ENCODE measurements around the gene RASAL2.

RASAL2 gene

DNA sequence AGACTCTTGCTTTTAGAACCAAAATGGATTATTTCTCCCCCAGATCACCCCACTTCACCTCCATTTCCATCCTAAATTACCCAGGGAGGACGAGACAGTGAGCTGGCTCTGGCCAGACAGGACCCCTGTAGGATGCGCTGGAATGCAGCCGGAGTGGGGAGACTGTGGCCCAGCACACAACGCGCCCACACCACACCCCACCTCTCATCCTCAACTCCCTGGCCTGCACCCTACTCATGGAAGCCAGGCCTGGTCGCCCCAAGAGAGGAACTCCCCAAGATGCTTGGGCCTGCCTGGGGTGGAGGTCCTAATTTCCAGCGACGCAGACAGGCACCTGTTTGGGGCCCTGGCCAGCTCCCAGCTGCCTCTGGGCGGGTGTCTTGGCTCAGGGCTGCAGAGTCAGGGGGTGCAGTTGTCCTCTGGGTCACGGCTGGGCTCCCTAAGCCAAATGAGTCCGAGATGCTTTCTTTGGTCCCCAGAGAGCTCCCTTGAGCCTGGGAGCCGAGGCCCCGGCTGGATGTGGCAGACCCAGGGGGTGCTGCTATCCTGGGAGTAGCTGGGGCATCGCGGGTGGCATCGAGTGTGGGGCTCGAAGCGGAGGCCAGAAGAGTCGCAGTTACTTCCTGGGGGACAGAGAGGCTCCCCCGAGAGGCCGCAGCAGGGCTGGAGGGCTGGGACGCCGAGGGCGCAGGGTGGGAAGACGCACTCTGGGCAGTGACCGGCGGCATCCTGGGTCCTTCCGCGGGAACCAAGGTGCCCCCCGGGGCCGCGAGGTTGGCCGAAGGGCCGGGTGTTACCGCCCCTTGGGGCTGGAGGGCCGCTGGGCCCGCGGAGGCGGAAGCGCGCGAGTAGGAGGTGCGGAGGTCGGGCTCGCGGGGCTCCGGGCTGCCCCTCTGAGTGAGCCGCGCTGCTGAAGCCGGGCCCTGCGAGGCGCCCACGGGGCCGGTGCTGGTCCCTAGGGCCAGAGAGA lies 392.5 kb downstream of the RASAL2 start:
- FAIRE-seq (no peak), DNase-seq (ENCODE audit: low spot score) (no peak)

DNA sequence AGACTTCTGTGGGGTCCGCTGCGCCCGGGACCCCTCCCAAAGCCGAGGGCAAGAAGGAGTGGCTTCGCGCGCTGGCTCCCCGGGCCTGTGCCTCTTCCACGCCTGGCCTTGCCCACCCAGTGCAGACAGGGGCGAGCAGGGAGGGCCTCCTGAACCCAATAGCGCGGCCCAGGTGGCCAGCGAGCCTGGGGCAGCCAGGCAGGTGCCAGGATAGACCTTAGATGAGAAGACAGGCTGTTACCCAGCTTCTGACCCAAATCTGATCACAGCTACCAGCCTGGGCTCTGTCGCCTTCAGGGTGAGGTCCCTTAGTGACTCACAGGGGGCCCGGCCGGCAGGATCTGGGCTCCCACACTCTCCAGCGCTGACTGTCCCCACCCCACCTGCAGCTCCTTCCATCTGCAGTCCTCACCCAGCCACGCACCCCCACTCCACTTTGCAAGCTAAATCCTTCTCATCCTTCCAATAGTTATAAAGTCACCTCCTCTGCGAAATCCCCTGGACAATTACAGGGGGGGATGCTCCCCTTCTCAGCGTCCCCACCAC lies 393.2 kb downstream of the RASAL2 start:
- FAIRE-seq, result no peak

DNA sequence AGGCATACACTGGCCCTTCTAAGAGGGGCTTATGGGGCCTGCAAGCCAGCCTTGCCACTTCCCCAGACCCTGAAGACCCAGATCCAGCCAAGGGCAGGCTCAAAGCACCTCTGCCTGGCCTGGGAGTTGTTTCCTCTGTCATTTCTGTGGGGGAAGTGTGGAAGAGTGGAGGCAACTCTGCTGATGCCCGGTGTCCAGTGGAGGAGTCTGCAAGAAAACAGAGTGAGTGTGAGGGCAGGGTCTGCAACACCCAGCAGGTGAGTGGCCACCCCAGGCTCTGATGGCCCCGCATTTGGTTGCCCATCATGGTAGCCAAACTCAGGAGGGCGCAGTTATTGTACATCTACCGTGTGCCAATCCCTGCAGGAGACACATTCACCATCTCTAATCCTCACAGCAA lies 394.5 kb downstream of the RASAL2 start:
- no peak for DNase-seq (ENCODE audit: low spot score)
- FAIRE-seq, result no peak

More for the DNA sequence above, 393.2 kb downstream of the RASAL2 start:
- DNase-seq (ENCODE audit: low spot score), result no peak

DNA sequence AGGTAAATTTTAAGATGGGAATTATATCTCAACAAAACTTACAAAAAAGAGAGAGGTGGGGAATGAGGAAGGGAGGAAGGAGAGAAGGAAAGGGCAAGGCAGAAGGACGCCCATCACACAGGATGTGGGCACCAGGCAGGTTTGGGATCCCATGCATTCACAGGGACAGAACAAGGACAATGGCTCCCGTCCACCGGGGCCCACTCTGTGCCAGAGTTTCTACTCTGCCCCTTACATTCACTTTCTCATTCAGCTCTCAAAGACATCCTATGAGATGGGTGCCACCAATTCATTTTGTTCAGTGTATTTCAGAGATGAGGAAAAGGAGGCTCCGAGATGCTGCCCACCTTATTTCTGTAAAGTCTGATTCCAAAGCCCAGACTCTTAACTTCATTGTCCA lies 395.5 kb downstream of the RASAL2 start:
- DNase-seq (ENCODE audit: low spot score), result no peak

DNA sequence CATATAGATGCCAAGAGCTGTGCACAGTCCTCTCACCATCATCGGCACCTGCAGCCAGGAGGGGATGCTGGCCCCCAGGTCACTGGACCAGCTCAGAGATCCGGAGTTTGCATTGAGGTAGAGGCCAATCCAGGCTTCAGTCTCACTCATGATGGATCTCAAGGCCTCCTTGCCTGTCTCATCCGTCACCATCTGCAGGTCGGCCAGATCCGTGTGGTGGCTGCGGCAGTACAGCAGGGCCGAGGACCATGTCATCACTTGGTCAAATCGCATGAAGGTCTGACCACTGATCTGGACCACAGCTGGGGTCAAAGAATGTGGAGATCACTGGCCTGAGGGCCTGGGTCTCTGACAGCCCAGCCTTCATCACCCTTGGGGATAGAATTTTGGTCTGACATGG lies 396.2 kb downstream of the RASAL2 start:
- FAIRE-seq, result no peak
- DNase-seq (ENCODE audit: low spot score), result no peak

More for the DNA sequence above, 395.5 kb downstream of the RASAL2 start:
- FAIRE-seq, result no peak

DNA sequence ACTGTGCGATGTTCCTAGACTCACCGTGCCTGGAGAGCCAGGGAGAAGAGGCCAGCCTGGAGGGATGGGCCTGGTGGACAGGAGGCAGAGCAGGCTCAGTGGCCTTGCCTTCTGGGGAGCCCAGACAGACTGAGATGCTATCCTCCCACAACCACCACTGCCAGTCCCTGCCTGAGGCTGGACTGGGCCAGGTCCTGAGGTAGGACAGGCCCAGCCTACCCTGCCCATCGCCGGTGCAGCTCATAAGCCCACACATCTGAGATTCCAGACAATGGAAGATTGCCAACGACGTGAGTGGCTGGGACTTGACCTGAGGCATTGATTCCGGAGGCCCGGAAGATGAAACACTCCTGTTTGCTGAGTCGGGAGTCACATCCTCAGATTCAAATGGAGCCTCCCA lies 397.1 kb downstream of the RASAL2 start:
- FAIRE-seq (no peak), DNase-seq (ENCODE audit: low spot score) (no peak)

DNA sequence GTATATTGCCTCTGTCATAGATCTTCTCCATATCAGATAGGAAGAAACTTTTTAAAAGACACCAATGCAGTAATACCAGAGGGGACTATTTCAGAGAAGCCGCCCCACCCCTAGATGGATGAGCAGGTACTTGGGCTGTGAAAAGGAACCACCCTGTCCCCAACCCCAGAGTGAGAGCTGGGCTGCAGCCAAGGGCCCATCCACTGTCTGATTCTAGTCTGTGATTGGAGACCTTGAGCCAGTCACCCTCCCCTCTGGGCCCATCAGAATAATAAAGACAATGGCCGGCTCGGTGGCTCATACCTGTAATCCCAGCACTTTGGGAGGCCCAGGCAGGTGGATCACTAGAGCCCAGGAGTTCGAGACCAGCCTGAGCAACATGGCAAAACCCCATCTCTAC lies 397.8 kb downstream of the RASAL2 start:
- no peak for FAIRE-seq
- DNase-seq (ENCODE audit: low spot score), result no peak

DNA sequence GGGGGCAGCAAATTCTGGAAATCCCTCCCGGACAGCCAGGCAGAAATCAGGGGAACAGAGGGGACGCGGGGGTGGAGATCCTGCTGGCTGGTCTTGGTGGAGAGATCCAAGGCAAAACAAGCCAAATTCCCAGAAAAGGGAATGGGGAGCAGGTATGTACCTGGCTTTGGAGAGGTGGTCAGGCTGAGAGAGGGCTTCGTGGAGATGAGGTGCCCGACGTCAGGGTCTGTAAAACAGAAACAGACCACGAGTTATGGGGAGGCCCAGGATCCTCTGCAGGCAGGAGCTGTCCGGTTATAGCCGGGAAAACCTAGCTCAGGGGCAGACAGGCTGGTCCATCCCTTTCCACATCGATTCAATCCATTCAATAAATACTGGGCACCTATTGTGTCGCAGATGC lies 398.4 kb downstream of the RASAL2 start:
- FAIRE-seq, result no peak
- DNase-seq (ENCODE audit: low spot score), result no peak

DNA sequence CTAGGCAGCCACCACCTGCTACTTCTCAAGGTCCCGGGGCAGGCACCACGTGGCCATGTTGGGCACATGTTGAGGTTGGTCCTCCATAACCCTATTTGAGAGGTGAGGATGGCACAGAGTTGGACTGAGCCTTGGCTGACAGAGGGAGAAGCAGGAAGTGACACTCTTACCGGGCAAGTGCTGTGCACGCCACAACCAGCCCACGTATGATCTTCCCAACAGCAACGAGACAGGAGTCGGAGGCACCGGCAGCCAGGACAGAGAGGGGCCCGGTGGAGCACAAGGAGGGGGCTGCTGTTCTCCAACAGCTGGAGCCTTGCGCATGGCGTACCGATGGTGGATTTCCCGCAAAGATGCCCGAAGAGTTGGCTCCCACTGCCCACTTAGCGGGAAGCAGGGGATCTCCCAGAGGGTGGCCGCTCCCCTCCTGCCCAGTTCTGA lies 399.4 kb downstream of the RASAL2 start:
- FAIRE-seq (no peak), DNase-seq (ENCODE audit: low spot score) (no peak)

DNA sequence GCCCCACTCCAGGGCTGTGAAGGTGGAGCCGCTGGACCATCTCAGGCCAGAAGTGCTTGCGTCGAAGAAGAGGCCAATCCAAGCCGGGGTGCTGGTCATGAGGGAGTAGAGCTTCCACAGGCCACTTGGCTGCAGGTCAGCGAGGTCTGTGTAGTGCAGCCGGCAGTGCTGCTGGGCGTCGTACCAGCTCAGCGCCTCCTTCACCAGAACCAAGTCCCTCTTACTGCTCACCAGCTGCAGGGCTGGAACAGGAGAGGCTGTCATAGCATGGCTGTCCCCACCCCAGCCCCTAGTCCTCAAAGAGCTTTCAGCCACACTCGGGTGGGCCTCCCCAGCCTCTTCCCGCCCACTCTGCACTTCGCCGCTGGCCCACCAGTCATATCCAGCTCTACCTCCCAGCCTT lies 400.7 kb downstream of the RASAL2 start:
- no peak for FAIRE-seq

DNA sequence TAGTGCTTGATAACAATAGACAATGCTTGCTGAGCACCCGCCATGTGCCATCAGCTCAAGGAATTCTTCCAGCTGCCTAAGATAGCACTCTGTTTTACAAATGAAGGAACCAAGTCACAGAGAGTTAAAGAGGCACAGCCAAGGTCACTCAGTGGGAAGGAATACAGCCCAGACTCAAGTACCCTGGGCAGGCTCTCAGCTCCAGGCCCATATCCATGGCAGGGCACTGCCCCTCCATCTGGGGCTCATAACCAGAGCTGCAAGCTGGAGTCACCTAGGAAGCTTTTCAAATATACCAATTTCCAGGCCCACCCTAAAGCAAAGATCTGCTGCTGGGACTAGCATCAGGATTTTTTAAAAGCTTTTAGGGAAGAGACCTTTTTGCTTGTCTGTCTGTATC lies 401.3 kb downstream of the RASAL2 start:
- FAIRE-seq (no peak), DNase-seq (ENCODE audit: low spot score) (no peak)

More for the DNA sequence above, 400.7 kb downstream of the RASAL2 start:
- no peak for DNase-seq (ENCODE audit: low spot score)

DNA sequence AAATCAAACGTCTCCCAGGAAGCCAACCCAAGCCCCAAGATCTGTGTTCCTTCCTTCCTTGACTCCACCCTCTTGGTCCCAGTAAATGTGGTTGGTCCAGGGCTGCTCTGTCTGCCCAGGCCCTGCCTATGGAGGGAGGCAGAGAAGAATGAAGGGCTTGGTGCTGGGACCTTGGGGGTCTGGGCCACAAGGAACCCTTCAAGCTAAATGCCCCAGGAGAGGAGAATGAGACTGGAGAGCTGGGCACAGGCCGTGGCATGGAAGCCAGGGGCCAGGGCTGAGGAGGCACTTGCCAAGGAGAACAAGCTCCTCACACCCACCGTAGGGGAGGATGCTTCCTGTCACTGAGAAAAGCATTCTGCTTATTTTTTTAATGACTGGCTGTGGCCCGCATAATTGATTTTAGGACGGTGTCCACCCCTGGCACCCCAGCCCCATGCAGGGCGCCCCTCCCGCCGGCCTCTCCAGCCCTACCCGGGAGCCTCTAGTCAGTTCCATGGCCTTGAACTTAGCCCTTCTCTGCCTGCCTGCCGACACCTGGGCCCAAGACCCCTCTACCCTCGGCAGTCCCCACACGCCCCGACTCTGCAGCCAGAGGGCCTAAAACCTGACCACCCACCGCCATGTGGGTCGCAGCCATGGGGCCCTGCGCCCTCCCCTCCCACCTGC lies 402.0 kb downstream of the RASAL2 start:
- no peak for DNase-seq (ENCODE audit: low spot score)
- no peak for FAIRE-seq

DNA sequence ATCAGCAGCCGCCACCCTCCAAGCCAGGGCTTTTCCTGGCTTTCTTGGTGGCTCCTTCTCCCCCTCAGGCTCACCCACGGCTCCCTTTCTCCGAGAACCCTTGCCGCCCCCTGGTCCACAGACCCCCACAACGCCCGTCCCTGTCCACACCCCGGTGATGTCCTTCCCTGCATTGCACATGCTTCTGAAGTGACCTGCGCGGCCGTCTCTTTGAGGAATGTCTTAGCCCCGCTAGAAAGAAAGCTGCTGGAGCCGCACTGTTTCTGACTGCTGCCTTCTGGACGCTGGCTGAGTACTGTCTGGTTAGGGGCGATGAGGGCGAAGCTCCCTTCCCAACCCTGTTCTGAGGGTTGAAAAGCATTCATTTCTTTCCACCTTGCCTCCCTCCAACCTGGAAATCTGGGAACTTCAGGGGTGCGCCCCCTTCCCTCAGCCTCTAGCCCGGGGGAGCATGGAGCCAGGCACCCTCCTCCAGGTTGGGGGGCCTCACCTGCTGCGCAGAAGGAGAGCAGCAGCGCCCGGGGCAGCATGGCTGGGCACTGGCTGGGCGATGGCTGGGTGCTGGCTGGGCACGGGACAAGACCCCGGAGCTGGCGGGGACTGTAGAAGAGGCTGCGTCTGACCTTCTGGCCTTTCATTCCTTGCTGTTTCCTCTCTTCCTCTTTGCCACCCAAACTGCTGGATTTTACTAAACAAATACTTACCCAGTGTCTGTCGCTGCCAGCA lies 402.7 kb downstream of the RASAL2 start, which contains the start of gene CLEC20A:
CLEC20A (minus strand) TSS at position 555 of the 726 bp plus-strand sequence; CDS start at position 530, 25 bp downstream.
- FAIRE-seq (no peak), DNase-seq (ENCODE audit: low spot score) (no peak)

DNA sequence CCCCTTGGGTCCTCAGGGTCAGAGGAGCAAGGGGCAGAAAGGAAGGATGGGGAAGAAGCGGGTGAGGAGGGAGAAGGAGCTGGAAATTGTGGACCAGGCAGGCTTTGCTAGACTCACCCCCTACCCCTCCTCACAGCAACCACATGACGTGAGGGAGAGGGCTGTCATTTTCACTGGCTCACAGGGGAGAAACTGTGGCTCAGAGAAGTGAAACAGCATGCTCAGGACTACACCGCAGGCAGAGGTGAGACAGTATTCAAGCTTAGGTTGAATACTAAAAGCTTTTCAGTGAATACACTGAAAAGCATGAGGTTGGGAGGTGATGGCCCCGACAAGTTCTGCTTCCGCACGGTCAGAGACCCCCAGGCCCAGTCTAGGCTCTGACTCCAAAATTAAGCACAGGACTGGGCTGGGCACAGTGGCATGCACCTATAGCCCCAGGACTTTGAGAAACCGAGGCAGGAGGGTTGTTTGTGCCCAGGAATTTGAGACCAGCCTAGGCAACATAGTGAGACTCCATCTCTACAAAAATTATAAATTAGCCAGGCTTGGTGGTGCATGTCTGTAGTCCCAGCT lies 404.1 kb downstream of the RASAL2 start:
- no peak for FAIRE-seq
- DNase-seq (ENCODE audit: low spot score), result no peak

DNA sequence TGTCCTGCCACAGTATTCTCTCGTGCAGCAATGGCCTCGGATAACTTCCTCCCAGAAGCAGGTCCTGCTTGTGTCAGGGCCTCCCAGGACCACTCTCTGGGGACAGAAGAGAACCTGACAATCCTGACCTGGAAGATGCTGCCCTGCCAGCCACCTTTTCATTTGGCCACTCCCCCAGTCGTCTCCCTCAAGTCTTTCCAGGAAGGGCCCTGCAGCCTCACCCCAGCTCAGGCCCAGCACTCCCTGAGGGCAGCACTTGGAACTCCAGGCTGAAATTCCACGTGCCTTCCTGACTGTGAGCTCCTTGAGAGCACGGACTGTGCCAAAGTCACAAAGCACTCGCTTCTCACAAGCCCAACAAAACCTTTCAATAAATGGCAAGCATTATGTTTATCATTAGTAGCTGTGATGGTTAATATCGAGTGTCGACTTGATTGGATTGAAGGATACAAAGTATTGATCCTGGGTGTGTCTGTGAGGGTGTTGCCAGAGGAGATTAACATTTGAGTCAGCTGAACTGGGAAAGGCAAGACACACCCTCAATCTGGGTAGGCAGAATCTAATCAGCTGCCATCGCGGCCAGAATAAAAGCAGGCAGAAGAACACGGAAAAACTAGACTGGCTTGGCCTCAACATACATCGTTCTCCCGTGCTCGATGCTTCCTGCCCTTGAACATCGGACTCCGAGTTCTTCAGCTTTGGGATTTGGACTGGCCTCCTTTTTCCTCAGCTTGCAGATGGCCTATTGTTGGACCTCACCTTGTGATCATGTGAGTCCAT lies 405.2 kb downstream of the RASAL2 start:
- FAIRE-seq (no peak), DNase-seq (ENCODE audit: low spot score) (no peak)

DNA sequence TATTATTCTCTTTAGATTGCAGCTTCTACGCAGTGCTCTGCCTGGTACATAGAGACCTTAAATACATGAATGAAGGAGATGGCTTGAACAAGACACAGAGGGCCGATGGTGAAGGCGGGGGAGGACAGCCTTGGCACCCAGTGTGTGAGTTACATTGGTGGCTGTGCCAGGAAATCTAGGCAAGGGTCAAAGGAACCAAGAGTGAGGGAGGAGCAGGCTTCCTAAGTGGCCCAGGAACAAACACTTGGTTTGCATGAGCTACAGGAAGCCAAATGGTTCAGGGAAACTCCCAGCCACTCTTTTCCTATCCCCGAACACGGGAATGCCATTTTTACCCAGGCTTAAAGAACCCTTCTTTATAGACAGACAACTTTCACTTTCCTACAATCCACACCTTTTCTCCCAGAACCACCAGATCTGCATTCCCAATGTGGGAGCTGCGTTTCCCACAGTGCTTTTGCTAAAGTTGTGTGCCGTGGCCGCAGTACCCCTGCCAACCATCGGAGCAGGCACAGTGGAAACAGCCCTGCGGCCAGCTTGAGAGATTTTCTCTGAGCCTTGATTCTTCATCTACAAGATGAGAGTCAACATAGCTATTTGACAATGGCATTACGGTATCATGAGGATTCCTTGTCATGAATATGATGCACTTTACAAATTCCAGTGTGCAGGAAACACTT lies 406.3 kb downstream of the RASAL2 start:
- DNase-seq (ENCODE audit: low spot score), result no peak
- no peak for FAIRE-seq

DNA sequence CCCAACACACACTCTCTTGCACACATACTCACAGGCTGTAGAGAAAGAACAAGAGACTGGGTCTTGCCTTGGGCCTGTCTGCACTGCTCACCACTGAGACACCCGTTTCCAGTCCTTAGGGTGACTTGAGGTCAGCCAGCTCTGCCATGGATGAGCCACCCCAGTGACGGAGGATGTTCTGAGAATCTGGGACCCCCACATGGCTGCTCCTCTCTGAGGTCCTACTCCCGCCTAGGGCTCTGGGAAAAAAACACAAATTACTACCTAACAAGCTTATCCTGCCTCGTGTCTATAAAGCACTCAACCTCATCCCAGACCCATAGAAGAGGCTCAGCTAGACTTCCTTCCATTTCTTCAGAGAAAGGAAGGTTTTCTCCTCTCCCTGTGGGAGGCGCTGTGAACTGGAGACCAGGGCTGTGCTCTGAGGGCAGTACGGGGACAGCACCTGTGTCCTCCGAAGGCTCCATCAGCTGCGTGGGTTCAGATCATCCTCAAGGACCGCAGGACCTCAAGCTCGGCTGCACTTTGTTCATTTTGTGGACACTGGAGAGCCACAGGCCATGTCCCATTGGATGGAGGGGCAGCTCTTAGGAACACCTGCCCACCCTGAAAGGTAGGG lies 407.1 kb downstream of the RASAL2 start:
- DNase-seq (ENCODE audit: low spot score), result no peak
- no peak for FAIRE-seq

DNA sequence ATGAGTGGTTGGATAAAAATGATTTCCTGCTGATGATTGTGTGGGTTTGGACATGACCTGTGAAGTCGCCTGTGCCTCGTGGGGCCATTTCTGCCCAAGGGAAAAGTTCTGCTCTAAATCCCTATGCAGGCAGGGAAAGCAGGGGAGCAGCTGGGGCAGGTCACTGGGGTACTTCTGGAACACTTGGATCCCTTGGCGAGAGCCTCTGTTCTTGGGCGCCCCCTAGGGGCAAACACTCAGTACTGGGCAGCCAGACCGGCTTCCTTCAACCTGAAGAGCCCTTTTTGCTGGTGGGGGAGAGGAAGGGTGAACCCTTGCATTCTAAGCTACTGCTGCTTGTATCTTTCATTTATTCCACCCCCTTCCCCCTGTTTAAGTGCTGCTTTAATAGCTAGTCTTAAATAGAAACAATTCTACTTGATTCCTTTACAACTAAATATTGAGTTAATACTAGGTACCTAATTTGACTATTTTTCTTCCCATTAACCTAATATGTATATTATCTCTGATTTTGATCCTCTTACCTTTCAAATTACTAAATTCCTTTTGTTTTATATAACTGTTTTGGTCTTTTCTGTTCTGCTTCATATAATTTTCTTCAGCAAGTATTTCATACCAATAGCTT lies 407.9 kb downstream of the RASAL2 start:
- DNase-seq (ENCODE audit: low spot score) (peak; percentile 74), FAIRE-seq (no peak)

DNA sequence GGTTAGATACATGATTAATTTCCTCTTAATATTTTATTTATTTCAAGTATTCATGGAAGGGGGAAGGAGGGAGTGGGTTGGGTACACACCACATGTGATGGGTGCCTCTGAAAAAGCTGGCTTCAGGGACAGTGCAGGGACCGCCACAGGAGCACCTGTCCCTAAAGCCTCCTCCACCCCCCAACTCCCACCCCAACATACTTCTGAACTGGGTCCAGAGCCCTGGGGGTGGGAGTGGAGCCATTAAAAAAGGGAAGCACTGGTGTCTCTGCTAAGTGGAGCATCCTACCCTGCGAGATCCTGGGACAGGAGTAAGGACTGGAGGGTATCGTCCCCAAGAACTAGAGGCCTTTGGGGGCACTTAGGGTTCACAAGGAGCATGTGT lies 408.4 kb downstream of the RASAL2 start:
- FAIRE-seq (no peak), DNase-seq (ENCODE audit: low spot score) (no peak)

Measured in urothelium cell line (cell line).